SIG-M5 treated with dmso at 0.1 percent for 504 hours (cell line): ENCODE data around the gene TXNIP.
A peak's percentile ranks its signal among the peaks of the same experiment; 100 is the strongest.
"Not testable (repeated sequence)": the region's sequence is repeated elsewhere in the genome, so short reads cannot be mapped to it uniquely, and the experiment has no call there.

Experiments
- DNase-seq: peaks from one replicate; lab custom pipeline; 2025; ENCODE audit not compliant: unreplicated experiment; lab: John Stamatoyannopoulos, UW

TXNIP gene, protein sequence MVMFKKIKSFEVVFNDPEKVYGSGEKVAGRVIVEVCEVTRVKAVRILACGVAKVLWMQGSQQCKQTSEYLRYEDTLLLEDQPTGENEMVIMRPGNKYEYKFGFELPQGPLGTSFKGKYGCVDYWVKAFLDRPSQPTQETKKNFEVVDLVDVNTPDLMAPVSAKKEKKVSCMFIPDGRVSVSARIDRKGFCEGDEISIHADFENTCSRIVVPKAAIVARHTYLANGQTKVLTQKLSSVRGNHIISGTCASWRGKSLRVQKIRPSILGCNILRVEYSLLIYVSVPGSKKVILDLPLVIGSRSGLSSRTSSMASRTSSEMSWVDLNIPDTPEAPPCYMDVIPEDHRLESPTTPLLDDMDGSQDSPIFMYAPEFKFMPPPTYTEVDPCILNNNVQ

DNA sequence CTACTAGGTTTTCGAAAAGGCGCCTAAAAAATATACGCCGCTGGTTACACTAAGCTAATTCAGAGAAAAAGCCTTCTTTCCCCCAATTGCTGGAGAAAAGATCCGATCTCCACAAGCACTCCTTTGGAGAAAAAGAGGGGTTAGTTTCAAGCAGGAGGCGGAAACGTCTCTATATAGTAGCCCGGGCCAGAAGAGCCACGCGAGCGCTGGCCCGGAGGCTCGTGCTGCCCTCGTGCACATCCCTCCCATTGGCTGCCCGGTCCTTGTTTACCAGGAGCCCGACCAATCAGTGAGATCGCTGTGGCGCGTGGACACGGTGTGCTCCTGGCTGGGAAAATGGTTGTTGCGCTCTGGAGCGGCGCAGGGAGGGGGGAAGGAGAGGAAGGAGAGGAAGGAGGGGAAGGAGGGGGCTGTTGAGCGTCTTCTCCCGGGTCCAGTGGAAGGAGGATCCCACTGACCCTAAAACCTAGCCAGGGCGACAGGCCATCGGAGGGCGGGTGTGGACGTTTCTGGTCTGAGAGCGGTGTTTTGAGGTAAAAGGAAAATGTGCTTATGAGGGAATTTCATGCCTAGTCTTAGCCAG is at the start of gene TXNIP:
Gene TXNIP (minus strand): TSS at position 147 of the 583 bp plus-strand sequence. CDS start 313 bp downstream, outside the sequence.
- peak; percentile 100 for DNase-seq

DNA sequence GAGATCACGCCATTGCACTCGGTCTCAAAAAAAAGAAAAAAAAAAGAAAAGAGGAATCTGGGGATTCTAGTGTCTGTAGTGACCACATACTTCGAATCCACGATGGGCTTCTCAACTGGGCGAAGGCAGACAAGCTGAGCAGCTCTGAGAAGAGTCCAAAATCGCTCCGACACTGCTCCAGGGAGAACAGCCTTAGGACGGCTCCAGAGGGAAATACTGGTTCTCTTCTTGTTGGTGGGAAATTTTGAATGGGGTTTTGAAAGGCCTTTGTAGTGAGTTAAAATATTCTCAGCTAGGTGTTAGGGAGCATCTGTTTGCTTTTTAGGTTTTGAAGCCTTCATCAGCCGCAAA is 43.4 kb upstream of the TXNIP start:
- DNase-seq: no peak

DNA sequence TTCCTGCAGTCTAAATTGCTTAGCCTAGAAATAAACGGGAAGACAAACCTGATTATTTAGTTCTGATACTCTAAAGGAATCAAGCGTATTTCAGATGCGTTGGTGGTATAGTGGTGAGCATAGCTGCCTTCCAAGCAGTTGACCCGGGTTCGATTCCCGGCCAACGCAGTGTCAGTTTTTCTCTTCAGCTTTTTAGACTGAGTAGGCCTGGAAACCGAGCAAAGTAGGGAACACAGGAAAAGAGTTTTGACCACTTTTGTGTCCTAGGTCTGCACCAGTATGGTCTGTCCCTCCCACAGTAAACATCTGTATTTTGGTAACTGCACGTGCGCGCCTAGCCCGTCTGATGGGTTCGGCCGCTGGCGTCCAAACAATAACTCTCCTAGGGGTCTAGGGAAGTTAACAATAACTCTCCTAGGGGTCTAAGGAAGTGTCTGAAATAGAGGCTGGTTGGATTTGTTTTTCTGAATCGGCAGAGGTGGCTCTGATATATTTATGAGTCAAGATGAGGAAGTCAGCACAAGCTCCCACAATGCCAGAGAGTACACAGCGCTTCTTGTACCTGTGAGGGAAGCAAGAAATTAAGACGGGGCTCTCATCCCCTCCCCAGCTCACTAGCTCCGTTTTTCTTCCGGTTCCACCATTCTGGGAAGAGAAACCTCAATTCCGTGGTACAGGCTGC is 40.7 kb upstream of the TXNIP start:
- DNase-seq: peak; percentile 94

DNA sequence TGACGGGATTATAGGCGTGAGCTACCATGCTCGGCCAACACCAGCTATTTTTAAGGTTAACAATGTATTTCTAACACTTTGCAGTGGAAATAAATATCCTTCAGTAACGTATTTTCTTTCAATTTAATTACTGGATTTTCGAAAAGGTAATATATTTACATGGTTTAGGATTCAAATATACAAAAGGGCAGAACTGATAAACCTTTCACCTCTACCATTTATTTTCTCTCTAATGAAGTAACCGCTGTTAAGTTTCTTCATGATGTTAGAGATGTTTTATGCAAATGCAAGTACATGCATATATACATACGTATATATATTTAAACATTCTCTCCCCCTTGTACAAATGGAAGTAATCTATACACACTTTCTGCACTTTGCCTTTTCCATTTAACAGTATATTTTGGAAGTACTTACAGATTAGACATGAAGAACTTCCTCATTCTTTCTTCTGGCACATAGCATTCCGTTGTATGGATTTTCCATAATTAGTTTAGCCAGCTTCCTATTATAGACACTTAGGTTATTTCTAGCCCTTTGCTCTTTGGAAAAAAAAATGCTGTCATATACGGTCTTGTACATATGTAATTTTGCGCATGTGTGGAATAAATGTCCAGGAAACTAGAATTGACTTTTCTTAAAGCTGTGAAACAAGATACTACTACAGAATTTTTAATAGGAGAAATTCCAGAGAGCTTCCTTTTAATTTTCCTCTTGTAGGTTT is 40.0 kb upstream of the TXNIP start:
- DNase-seq: peak; percentile 90

DNA sequence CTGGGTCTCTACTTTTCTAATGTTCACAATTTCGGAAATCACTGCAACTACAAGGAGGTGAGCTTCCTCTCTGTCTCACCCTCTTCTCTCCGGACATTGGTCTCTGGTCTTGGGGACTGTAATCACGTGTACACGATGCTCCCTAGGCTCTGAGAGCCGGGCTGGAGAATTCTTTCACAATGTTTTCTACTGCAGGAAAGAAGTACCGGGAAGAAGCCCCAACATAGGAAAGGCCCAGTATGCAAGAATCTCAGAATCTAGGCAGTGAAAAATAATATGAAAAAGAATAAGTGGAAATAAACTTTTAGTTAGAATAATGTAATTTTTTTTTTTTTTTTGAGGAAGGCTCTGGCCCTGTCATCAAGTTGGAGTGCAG is 38.7 kb upstream of the TXNIP start:
- peak; percentile 65 for DNase-seq

DNA sequence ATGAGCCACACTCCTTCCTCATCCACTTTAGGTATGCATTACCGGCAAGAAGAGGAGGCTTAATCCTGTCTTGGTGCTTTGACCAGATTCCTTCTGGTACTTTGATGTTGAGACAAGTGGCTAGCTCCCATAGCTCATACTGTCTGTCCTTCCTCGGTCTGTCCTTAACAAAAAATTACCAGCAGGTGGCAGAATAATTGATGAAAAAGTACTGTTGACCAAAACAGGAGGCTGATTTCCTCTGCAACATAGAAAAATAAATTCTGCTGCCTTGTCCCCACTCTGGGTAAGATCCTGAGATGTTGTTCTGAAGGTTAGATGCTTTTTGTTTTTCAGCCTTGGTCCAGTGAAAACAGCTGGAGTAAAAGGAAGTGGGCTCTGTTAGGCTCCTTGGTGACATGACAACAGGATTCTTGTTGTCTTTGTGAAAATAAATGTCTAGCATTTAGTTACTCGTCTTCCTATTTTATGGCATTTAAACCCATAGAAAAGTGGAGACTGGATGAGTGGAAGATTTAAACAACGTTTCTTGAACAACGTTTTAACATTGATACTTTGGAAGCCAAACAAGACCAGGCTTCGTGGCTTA is 36.3 kb upstream of the TXNIP start:
- peak; percentile 85 for DNase-seq

DNA sequence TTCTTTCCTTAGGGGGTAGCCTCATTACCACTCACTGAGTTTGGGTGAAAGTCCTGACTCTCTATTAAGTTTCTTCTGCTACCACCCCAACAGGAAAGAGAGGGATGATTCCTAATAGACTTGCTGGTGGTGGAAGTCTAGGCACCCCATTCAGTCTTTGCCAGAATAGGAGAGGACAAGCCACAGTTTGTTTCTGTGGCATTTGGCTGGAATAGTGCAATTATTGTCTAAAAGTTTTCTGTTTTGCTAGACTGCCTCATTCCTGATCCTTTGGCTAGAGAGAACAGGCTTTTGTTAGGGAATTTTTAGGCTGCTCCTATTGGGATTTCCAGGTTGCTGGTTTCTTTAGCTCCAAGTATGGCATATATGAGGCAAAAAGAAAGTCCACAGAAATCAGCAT is 35.1 kb upstream of the TXNIP start:
- DNase-seq: no peak

DNA sequence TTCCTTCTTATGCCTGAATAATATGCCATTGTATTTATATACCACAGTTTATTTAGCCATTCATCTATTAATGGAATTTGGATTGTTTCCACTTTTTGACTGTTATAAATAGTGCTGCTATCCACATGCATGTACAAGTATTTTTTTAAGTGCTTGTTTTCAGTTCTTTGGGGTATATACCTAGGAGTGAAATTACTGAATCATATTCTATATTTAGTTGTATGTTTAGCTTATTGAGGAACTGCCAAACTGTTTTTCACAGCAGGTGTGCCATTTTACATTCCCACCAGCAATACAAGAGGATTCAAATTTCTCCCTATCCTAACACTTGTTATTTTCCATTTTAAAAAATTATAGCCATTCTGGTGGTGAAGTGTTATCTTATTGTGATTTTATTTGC is 32.7 kb upstream of the TXNIP start:
- DNase-seq: no peak

DNA sequence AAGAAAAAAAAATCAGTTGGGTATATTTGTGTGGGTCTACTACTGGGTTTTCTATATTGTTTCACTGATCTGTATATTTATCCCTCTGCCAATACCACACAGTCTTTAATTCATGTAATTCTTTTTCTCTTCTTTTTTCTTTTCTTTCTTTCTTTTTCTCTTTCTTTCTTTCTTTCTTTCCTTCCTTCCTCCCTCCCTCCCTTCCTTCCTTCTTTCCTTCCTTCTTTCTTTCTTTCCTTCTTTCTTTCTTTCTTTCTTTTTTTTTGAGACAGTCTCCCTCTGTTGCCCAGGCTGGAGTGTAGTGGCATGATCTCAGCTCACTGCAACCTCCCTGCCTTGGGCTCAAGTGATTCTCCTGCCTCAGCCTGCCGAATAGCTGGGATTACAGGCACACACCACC is 30.3 kb upstream of the TXNIP start:
- DNase-seq: not testable (repeated sequence)

DNA sequence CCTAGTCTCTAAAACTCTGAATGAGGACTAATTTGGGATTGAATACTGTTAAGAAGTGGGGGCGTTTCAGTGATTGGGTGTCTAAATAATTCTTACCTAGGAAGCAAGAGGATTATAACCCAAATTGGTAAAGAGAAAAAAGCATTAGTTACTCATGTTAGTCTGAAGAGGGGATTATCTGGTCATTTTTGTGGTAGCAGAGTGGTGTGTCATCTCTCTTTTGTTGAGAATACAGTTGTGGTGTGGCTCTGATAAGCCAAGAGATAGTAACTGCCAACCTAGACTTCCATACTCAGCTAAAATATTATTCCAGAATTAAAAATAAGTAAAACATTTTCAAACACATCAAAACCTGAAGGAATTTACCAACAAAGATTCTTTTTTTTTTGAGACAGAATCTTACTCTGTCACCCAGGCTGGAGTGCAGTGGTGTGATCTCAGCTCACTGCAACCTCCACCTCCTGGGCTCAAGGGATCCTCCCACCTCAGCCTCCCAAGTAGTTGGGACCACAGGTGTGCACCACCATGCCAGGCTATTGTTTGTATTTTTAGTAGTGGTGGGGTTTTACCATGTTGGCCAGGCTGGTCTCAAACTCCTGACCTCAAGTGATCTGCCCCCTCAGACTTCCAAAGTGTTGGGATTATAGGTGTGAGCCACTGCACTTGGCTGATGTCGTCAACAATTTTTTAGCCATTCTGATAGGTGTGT is 29.6 kb upstream of the TXNIP start:
- not testable (repeated sequence) for DNase-seq

DNA sequence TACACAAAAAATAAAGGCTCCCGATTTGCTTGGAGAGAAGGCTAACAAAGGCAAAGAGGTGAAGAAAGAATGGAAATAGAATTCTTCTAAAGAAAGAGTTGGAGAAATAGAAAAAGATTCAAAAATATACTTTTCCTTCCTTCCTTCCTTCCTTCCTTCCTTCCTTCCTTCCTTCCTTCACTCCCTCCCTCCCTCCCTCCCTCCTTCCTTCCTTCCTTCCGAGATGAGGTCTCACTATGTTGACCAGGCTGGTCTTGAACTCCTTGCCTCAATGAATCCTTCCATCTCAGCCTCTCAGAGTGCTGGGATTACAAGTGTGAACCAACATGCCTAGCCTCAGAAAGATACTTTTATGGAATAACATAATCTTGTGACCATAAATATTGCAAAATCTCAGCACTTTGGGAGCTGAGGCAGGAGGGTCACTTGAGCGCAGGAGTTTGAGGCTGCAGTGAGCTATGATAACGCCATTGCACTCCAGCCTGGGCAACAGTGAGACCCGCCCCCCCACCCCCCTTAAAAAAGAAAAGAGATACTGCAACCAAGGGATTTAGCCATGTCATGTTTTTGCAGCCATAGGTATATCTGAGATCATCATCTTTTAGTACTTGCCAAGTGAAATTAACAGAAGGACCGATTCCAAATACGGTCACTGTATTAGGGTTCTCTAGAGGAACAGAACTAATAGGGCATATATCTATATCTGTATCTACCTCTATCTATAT is 26.2 kb upstream of the TXNIP start:
- DNase-seq: no peak

DNA sequence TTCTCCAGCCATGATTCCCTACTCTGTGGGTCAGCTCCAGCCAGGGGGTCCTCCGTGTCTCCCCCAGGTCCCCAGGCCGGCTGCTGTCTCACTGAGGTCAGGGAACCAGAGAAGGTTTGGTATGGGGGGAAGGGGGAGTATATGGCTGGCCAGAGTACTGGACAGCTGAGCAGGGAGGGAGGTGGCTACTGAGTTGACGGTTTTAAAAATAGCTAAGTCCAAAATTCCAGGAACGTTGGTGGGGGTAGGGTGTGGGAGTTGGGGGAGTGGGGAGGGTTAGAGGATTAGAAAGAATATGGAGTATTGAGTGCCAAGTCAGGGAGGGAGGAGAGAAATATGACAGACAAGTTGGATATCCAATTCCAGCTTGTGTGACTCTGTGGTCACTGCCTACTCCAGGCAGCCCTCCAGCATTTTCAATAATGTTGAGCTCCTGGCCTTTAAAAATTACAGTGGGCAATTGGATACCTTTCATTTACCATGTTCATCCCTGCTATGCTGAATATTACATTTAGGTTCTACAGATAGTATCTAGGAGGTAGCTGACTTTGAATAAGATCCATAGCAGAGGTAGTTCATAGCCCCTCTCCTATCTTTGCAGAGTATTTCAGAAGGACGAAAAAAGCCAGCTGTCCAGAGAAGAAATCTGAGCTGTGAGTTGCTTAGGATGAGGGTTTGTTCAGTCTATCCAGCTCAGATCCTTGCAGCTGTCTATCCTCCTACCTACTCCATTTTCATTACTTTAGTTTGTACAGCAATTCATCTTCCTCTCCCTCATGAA is 25.4 kb upstream of the TXNIP start, which contains the start of gene HJV:
Gene HJV (minus strand): TSS at position 114 of the 781 bp plus-strand sequence. CDS start 1,504 bp downstream, outside the sequence.
- no peak for DNase-seq

DNA sequence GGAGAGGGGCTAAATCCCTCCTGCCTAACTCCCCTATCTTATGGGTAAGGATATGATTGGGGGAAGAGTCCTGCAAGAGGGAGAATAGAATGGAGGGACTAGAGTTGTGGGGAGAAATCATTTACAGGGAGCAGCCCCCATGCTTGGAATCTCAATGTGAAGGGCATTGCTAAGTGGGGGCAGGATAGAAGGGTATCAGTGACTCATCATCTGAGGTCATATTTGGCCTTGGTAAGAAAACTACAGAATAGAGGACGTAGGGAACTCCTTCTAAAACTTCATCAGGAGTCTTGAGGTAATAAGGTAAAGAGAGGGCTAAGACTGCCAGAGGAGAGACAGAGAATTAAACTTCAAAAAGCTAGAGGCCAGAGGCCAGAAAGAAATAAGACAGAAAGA is 24.7 kb upstream of the TXNIP start:
- no peak for DNase-seq

DNA sequence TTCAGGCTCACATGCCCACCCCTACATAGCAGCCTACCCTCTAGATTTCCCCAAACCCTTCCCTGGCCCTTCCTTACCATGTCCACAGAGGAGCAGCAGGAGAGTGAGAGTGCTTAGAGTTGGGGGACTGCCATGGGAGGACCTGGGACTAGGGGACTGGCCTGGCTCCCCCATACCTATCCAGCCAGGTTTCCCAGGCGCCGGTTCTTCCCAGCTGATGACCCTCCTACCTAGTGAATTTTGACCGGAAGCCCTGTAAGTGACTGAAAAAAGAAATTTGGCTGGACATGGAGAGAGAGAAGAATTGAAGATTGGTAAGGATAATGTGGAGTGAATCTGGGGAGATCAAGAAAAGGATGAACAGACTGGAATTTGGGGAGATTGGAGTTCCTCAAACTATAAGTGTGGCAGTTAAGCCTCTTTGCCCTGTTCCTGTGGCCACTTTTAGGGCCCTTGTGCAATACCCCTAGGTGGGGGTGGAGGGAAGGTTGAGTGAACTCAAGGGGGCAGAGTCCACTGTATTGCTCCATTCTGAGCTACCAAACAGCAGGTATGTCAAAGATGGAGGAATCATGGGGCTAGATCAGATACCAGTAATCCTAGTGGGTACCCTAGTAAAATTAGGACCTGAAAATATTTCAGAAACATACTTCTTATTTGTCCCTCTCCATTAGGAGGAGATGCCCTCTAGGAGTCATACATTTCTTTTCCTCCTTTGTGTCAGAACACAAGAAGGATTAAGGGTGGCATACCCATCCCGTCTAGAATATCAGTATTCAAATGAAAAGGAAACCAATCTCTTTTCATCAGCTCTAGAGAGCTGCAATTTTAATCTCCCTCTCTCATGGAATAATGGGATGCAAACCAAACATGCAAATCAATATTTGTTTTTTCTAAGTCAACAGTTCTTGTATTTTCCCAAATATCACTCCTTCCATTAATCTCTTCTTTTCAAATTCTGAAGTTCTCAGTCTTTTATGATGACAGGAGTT is 24.0 kb upstream of the TXNIP start:
- DNase-seq: no peak

DNA sequence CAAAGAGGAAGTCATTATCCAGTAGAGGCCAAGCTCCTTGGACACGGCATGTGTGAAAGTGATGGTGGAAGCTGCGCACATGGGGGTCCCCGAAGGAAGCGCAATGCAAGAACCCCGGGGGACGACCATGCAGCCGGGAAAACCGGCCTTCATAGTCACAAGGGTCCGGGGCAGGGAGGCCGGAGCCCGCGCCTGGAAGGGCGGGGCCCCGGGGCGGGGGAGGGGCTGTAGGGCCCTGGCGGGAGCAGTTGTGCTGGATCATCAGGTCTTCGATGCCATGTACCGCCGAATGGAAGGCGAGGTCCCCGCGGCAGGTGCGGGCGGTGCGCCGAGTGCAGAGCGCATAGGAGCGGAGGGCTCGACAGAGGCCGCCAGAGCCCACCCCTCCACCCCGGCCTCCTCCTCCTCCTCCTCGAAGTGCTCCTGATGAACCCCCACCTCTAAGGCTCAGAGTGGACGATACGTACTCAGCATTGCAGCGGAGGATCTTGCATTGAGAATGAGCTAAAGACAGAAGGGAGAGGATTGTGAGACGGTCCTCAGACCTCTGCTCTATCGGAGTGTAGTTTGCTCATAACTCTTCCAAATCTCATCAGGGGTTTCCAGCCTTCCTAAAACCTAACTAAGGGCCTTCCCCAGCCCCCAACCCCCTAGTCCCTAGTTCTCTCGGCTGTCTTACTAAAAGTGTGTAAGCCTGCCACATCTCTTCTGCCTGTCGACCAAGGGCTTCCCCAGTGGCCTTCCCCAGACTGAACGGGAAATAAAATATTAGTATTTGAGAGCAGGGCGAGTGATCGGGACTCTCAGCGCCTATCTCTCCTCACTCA is 23.1 kb upstream of the TXNIP start:
- no peak for DNase-seq

DNA sequence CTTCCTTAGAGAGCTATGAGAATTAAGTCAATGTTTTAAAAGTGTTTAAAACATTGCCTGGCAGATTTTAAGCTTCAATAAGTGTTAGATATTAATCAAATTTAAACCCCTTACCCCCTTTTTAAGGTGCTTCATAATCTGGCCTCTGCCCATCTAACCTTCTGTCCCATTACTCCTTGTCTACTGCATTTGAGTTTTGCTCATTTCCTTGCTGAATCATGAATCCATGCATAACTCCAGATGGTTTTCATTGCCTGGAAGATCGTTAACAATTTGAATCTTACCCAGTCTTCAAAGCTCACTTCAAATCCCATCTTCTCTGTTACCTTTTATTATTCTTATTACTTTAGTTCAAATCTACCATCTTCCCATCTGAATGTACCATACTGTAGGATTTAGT is 20.5 kb upstream of the TXNIP start:
- DNase-seq: no peak

DNA sequence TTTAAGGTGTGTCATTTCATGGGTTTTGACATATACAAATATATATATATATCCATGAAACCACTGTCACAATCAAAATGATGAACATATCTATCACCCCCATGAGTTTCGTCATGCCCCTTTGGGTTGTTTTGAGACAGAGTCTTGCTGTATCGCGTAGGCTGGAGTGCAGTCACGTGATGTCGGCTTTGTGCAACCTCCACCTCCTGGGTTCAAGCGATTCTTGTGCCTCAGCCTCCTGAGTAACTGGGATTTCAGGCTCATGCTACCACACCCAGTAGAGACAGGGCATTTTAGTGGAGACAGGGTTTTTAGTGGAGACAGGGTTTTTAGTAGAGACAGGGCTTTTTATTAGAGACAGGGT is 17.2 kb upstream of the TXNIP start:
- DNase-seq: no peak
